HS-27A (cell line): ENCODE data around the gene IDH2.

Experiments
- DNase-seq: peaks from one replicate; pipeline ENCODE4 v3.0.0-alpha.2; 2012; ENCODE audit warnings: low read depth, missing footprints

Gene IDH2

DNA sequence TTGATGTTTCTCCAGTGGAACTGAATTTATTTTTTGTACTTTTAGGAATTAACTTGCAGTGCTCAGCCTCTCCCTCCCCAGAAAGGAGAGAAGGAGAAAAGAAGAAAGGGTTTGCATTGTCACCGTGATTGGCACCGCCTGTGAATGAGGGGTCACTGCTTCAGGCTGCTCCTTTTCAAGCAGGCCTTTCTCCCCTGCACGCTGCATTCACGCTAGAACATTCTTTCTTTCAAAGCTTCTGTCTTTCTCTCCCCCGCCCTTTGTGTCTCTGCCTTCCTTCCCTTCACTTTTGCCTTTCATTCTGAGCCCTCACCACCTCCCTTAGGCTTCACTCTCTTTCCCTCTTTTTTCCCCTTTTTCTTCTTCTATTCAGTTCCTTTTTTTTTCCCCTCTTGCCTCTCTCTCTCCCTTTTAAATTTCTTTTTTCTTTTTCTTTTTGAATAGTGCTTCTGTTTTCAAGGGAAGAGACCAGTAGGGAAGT, 58.7 kb downstream of the IDH2 start:
- DNase-seq, result no peak

DNA sequence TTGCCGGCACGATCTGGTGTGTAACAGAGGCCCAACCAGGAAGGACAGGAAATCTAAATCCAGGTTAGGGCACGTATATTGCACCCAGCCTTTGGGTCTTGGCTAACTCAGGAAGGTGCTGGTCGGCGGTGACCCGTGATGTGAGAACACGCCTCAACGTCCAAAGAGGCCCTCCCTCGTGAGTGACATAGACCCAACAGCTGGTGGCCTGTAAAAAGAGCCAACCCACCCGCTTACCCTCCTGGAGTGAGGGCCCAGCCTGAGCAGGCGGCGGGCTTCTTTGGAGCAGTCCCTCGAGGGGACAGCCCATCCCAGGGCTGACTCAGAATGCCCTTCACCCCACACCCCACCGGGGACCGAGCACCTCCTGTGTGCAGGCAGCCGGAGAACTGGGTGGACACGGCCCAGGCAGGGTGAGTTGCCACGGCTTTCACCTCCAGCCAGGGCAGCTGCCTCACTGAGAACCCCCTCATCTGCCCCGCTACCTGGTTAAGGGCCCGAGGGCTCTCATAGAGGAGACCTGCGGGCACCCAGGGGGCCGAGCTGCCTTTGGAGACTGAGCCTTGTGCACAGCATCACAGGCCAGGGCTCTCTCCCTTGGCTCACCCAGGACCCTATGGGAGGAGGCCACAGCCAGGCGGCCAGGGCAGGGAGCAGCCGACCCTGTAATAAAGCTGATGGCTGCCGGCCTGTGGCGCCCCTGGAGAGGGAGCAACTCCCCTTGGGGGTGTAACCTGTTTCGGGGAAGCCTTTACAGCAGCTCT, 59.3 kb downstream of the IDH2 start:
- no peak for DNase-seq

- no peak for DNase-seq
Observed at GRCh38 chr15:90042356-90042755, 59.9 kb downstream of the IDH2 start.

DNA sequence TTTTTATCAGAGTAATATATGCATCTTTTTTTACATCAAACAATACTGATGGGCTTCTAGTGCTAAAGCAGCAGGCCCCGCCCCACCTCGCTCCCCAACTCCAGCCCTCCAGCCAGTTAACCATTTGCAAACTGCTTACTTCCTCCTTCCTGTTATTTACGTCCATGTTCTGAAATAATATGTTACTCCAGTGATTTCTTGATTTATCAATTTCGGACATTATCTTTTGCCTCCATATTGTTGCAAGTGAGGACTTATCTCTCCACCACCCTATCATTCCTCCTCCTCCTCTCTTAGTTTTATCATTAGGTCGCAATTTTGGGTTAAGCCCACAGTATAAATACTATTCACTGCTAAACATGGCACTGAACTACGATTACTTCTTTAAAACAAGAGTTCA, 61.6 kb downstream of the IDH2 start:
- DNase-seq, result no peak

GRCh38 chr15:90039996-90040395, 62.3 kb downstream of the IDH2 start:
- no peak for DNase-seq

GRCh38 chr15:90038632-90039095, 63.6 kb downstream of the IDH2 start:
- DNase-seq, result no peak

- DNase-seq, result no peak
Observed at GRCh38 chr15:90037961-90038631, 64.2 kb downstream of the IDH2 start.

DNA sequence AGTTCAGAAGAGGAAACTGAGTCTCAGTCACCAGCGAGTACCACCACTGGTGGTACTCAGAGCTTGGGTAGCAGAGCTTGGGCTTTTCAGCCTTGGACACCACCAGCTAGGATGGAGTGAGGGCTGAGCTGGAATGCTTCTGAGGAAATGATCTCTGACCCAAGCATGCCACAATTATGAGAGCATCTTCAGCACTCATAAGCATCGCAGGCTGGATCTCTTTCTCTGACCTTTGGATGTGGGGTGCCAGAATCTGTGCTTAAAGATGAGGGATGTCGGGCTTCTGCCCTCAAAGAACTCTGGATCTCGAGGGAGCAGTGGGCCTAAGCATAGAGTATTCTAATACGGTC, 64.8 kb downstream of the IDH2 start:
- DNase-seq, result peak; percentile 11

DNA sequence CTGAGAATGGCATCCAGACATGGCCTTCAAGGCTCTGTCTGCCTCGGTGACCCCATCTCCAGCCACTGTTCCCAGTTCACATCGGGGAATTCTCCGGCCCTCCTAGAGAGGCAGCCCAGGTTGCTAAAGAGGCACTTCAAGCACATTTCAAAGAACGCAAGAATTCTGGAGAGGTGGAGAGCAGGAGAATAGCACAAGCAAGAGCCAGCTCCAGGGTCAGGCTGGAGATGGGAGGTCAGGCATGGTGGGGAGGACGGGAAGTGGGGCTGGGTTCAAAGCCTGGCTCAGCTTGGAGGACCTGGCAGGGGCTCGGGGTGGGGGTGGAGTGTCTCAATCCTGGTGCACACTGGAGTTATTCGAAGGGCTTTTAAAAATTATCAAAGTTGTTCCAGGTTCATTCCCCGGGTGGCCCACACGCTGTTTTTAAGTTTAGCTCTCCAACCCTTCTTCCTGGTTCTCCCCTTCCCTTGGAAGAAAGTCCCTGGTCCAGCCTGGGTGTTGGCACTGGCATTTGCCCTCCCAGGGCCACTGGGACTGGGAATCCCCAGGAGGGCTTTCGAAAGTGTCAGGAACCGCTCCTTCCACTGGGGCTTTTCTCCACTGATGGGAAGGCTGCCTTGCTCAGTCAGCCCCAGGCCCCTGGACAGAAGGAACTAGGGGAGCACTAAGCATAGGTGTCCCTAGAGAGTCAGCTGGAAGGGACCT, 65.3 kb downstream of the IDH2 start:
- DNase-seq, result no peak

DNA sequence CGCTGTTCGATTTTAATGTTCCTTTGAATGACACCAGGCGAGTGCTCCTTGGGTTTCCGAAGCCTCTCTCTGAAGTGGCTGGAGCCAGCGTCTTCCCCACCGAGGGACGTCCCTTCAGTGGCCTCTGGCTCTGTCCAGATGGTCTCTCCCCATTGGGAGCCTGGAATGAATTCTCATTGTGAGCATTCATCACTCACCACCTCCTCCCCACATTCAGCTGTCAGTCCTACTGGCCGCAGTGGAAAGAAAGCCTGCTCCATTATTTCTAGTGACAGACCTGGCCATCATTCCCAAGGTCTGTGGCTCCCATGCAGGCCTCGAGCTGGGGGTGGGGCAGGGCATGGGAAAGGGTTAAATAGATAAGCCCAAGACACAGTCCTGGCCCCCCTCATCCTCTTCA, 65.9 kb downstream of the IDH2 start:
- no peak for DNase-seq

GRCh38 chr15:90035840-90036230, 66.4 kb downstream of the IDH2 start:
- no peak for DNase-seq

GRCh38 chr15:90035095-90035839, 67.0 kb downstream of the IDH2 start:
- DNase-seq, result no peak

- no peak for DNase-seq
Observed at GRCh38 chr15:90033448-90033847, 68.8 kb downstream of the IDH2 start.
